Transverse colon (tissue), 4 donors: ENCODE data around the gene CCDC148. TPM values are rescaled to one million over a fixed set of nuclear protein-coding genes. Genes with fewer than 3 reads are reported as not detected.

ENCODE experiments used
- DNase-seq: peaks from one replicate; pipeline ENCODE4 v3.0.0-alpha.2; 2019
- H3K27ac ChIP-seq, 4 donors: fragments of 200-600 bp; sonication (generic); 2 replicates each; pipeline ENCODE4 v1.5.1; 2016 to 2018; ENCODE audit warnings: inconsistent platforms in 4 of 4
- H3K27me3 ChIP-seq: fragments of 200-600 bp; sonication (generic); 2 replicates; pipeline ENCODE4 v1.5.1; 2017; ENCODE audit warnings: inconsistent platforms
- H3K36me3 ChIP-seq, 4 donors: fragments of 200-600 bp; sonication (generic); 2 replicates each; pipeline ENCODE4 v1.5.1; 2017 to 2019; ENCODE audit warnings: inconsistent platforms in 4 of 4
- H3K4me1 ChIP-seq, 4 donors: fragments of 200-600 bp; sonication (generic); 2 replicates each; pipeline ENCODE4 v1.5.1; 2017 to 2020; ENCODE audit warnings: inconsistent platforms in 4 of 4
- H3K4me3 ChIP-seq, 4 donors: fragments of 200-600 bp; sonication (generic); 1 replicate in 1 of 4; 2 replicates in 3 of 4; pipeline versions ENCODE4 v1.5.1 to v1.6.1; 2017 to 2019; ENCODE audit warnings: inconsistent platforms in 4 of 4
- H3K9me3 ChIP-seq, 2 donors: fragments of 200-600 bp; sonication (generic); 2 replicates each; pipeline ENCODE4 v1.5.1; 2017 to 2019; ENCODE audit warnings: inconsistent platforms in 2 of 2
- CTCF ChIP-seq, 5 experiments: fragments of 200-600 bp in 3 of 5; fragments of 450-650 bp in 2 of 5; sonication (generic) in 3 of 5; IDR thresholded peaks; 1 replicate in 2 of 5; 2 replicates in 3 of 5; pipeline ENCODE4 v1.5.1; 2016 to 2017; ENCODE audit warnings: antibody characterized with exemption in 5 of 5, inconsistent platforms in 3 of 5, mild to moderate bottlenecking in 2 of 5, moderate library complexity in 1 of 5
- EP300 ChIP-seq: sonication (generic); formaldehyde crosslinking; IDR thresholded peaks from one replicate; pipeline ENCODE4 v1.6.1; 2017; ENCODE audit warnings: antibody characterized with exemption, low read depth
- POLR2A ChIP-seq: fragments of 450-650 bp; IDR thresholded peaks from one replicate; pipeline ENCODE4 v1.6.1; 2016; ENCODE audit warnings: antibody characterized with exemption, mild to moderate bottlenecking, moderate library complexity
- POLR2AphosphoS5 ChIP-seq, 3 donors: sonication (generic); formaldehyde crosslinking; IDR thresholded peaks; one replicate each; pipeline ENCODE4 v1.6.1; 2016; ENCODE audit warnings: antibody characterized with exemption in 3 of 3
- WGBS, 2 donors: methylation state at CpG; one replicate each; pipeline ENCODE4 v1.1.5; 2018; ENCODE audit warnings: low coverage in 1 of 2; 5-methylcytosine and 5-hydroxymethylcytosine counted together
- in situ Hi-C, 4 donors: fragments of 200-750 bp; cut with MboI; loops; one replicate each; pipeline versions ENCODE4 v1.15.0 to v1.15.1; 2017; ENCODE audit warnings: low sequenced_read_pairs in 3 of 4, low pct_ligation_motif_present in 1 of 4, low pct_unique_long_range_greater_than_20kb in 1 of 4
- intact Hi-C: fragments of 100-400 bp; cut with DNase I; formaldehyde crosslinking; loops from one replicate; pipeline ENCODE4 v1.15.1; 2023; ENCODE audit warnings: low total_unique reads
- total RNA-seq, 4 donors: library from RNA; depleted of rRNA; stranded (reverse); fragments of >200 nt; gene quantifications; one replicate each; pipeline ENCODE4 v1.1.0, GENCODE V29; 2016

The CCDC148 gene
- total RNA-seq, 4 donors from 2014 or later: 0.48 TPM; not detected in 3

DNA sequence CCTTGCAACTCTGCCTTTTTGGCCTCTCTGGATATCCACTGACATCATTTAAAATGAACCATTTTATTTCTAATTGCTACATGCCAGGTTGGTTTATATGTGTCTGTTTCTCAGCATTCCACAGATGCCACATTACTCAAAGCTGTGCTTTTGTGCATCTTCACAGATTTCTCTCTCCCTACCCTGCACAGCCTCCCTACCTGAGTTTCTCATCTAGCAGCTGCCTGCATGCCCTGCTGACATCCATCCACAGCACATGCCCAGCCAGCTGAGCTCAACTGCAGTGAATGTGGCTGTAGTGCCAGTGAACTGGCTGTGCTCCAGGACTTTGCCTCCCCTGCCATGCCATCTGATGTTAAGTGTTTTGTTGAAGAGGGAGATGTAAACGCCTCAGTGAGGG is 44.7 kb upstream of the CCDC148 start:
- H3K27ac ChIP-seq: no peak overlapping the region
- intact Hi-C loops (no loop called here), in situ Hi-C loops (no loop called here)
- H3K9me3 ChIP-seq: no peaks in the 10 kb centered on the region
- no peaks in the 10 kb centered on the region for H3K36me3 ChIP-seq
- no peaks in the 10 kb centered on the region for H3K27me3 ChIP-seq
- H3K4me3 ChIP-seq: no peak overlapping the region
- no peak for DNase-seq
- 20 to 27% methylated on average over 1 of the region's 1 CpG for WGBS, 2 donors
- H3K4me1 ChIP-seq: peaks cover 0 to 21% (median 10%) of the 10 kb centered on the region in 4 donors
- TF ChIP-seq POLR2A: no peak
- no peak for TF ChIP-seq CTCF (IDR thresholded peaks at IDR 0.05)
- TF ChIP-seq EP300: no peak
- TF ChIP-seq POLR2AphosphoS5 (IDR thresholded peaks at IDR 0.05): no peak

DNA sequence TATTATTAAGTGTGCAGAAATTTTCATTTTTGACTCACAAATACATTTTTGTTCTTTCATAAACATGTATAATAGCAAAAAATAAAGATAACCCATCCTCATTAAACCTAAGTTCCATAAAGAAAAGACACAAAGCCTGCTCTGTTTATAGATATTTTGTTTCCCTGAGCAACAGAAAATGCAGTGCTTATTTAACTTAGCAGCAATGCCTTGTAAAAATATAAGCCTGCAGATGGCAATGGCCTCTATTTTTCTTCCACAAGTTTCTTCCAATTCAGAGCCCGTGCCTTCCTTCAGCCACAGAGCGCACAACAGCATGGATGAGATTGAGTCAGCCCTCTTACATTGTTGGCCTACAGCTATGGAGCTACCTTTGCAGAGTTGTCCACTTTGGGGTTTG is 43.8 kb upstream of the CCDC148 start:
- 90 to 93% methylated on average over 2 of the region's 2 CpGs for WGBS, 2 donors
- H3K27me3 ChIP-seq: no peaks in the 10 kb centered on the region
- no peaks in the 10 kb centered on the region for H3K36me3 ChIP-seq
- no peak overlapping the region for H3K27ac ChIP-seq
- H3K4me3 ChIP-seq: no peak overlapping the region
- TF ChIP-seq CTCF (IDR thresholded peaks at IDR 0.05) (no peak), EP300 (no peak), POLR2A (no peak), POLR2AphosphoS5 (IDR thresholded peaks at IDR 0.05) (no peak)
- no peak for DNase-seq
- no peaks in the 10 kb centered on the region for H3K9me3 ChIP-seq
- H3K4me1 ChIP-seq: peaks cover 0 to 24% (median 10%) of the 10 kb centered on the region in 4 donors
- in situ Hi-C loops: no loop called here
- intact Hi-C loops: no loop called here

- no peaks in the 10 kb centered on the region for H3K27me3 ChIP-seq
- intact Hi-C loops: no loop called here
- TF ChIP-seq CTCF (IDR thresholded peaks at IDR 0.05) (no peak), POLR2AphosphoS5 (IDR thresholded peaks at IDR 0.05) (no peak), POLR2A (no peak), EP300 (no peak)
- in situ Hi-C loops: no loop called here
- no peak for DNase-seq
- no peak overlapping the region for H3K27ac ChIP-seq
- no peaks in the 10 kb centered on the region for H3K36me3 ChIP-seq
- peaks cover 0 to 24% (median 10%) of the 10 kb centered on the region in 4 donors for H3K4me1 ChIP-seq
- H3K4me3 ChIP-seq: no peak overlapping the region
- no peaks in the 10 kb centered on the region for H3K9me3 ChIP-seq
- WGBS, 2 donors: 45 to 96% methylated on average over 1 to 2 of the region's 2 CpGs
These were observed 42.8 kb upstream of the CCDC148 start for GRCh38 chr2:158499383-158499782.

GRCh38 chr2:158498749-158499136 is 42.2 kb upstream of the CCDC148 start:
- TF ChIP-seq POLR2AphosphoS5 (IDR thresholded peaks at IDR 0.05) (no peak), CTCF (IDR thresholded peaks at IDR 0.05) (no peak), EP300 (no peak), POLR2A (no peak)
- intact Hi-C loops: no loop called here
- in situ Hi-C loops: no loop called here
- Histone ChIP-seq H3K27me3 (no peaks in the 10 kb centered on the region), H3K4me1 (peaks cover 0 to 24% (median 10%) of the 10 kb centered on the region in 4 donors), H3K27ac (no peak overlapping the region), H3K4me3 (no peak overlapping the region), H3K36me3 (no peaks in the 10 kb centered on the region), H3K9me3 (no peaks in the 10 kb centered on the region)
- no peak for DNase-seq
- WGBS, 2 donors: 88 to 100% methylated on average over 3 of the region's 3 CpGs
